WTC11 (cell line): ENCODE data around the gene TAS1R1.

Source experiments
- ATF2 ChIP-seq: sonication (generic); formaldehyde crosslinking; IDR thresholded peaks from 2 replicates; pipeline ENCODE4 v1.8.1; 2022; ENCODE audit warnings: low read depth, missing genetic modification reagents, borderline replicate concordance
- JUN ChIP-seq: sonication (generic); formaldehyde crosslinking; IDR thresholded peaks from 2 replicates; pipeline ENCODE4 v1.8.0; 2023; ENCODE audit warnings: mild to moderate bottlenecking, missing genetic modification reagents
- NR2C2 ChIP-seq: sonication (generic); formaldehyde crosslinking; IDR thresholded peaks from 2 replicates; pipeline ENCODE4 v1.8.0; 2022; ENCODE audit warnings: mild to moderate bottlenecking, missing genetic modification reagents
- ZNF138 ChIP-seq: sonication (generic); formaldehyde crosslinking; conservative IDR thresholded peaks from 2 replicates; pipeline ENCODE4 v1.8.1; 2022; ENCODE audit warnings: mild to moderate bottlenecking, moderate library complexity, missing genetic modification reagents
- ZNF281 ChIP-seq: sonication (generic); formaldehyde crosslinking; IDR thresholded peaks from 2 replicates; pipeline ENCODE4 v1.8.0; 2023; ENCODE audit warnings: mild to moderate bottlenecking, missing genetic modification reagents

- TF ChIP-seq ATF2 (CRISPR knock-in tag) (no peak), ZNF281 (CRISPR knock-in tag) (no peak), ZNF138 (CRISPR knock-in tag) (no peak), NR2C2 (CRISPR knock-in tag) (no peak), JUN (CRISPR knock-in tag) (no peak)
Observed at GRCh38 chr1:6545276-6546112, 9.6 kb upstream of the TAS1R1 start.
